ENCODE results near the gene AQP10. TPM values are rescaled to one million over a fixed set of nuclear protein-coding genes. Genes with fewer than 3 reads are reported as not detected.

Gene AQP10
- total and polyA plus RNA-seq, 9 of the 15 experiments (the other 6 are each of a cell fraction or from before 2014, with no cell fraction given) = 0.37 to 9.7 (median 1.9) TPM

DNA sequence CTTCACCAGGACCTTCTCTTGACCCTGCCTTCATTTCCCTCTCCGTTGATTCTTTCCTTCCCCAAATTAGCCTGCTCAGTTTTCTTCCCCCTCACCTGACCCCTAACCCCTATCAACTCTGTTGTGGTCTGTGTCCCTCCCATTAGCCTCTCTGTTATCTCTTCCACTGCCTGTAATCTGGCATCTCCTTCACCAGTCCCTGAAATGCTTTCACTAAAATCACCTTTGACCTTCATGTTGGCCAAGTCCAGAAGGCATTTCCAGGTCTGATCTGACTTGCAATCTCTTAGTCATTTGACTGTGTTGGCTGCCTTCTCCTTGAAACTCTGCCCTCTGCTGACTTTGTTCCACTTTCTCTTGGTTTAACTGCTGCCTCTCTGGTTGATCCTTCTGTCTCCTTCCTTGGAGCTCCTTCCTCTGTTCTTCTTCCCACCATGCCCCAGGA lies 32.6 kb downstream of the AQP10 start (continued):
- TF ChIP-seq MAZ (CRISPR knock-in tag; conservative IDR thresholded peaks at IDR 0.05 in 1 of 2, IDR thresholded peaks at IDR 0.05 in 1 of 2) (peak in 1 of 2 experiments; percentile 31; a peak in 1 of 4 replicates), KLF16 (IDR thresholded peaks at IDR 0.05) (peak; percentile 78), HNRNPLL (IDR thresholded peaks at IDR 0.05; ENCODE audit: low read depth, low read length, poor library complexity, severe bottlenecking) (no peak), TCF7 (IDR thresholded peaks at IDR 0.05; ENCODE audit: borderline replicate concordance) (peak; percentile 80; the same call in 1 of the 2 replicates), GTF2A2 (tag; IDR thresholded peaks at IDR 0.05) (no peak), ETV6 (IDR thresholded peaks at IDR 0.05; ENCODE audit: borderline replicate concordance in 1 of 2, low read depth in 2 of 2, low read length in 1 of 2) (peak in 1 of 2 experiments; percentile 73; a peak in 1 of 4 replicates), ETV6 (CRISPR knock-in tag; IDR thresholded peaks at IDR 0.05; ENCODE audit: borderline replicate concordance) (no peak), ARID2 (IDR thresholded peaks at IDR 0.05) (no peak; the same call in 1 of the 2 replicates), MTA1 (IDR thresholded peaks at IDR 0.05; ENCODE audit: borderline replicate concordance) (peak; percentile 93), LCOR (CRISPR knock-in tag; IDR thresholded peaks at IDR 0.05) (no peak), ZNF280A (IDR thresholded peaks at IDR 0.05; ENCODE audit: low read depth, partially characterized antibody) (no peak), CTCF (IDR thresholded peaks at IDR 0.05 in 2 of 3, conservative IDR thresholded peaks at IDR 0.05 in 1 of 3; ENCODE audit: insufficient read depth in 2 of 3, low read depth in 1 of 3, low read length in 3 of 3) (peak; percentile 52 to 68 (median 52)), KDM1A (IDR thresholded peaks at IDR 0.05) (peak; percentile 98), VEZF1 (CRISPR knock-in tag; IDR thresholded peaks at IDR 0.05) (0 out of 2 replicates have a peak, but pooled peaks have one; percentile 39), NBN (IDR thresholded peaks at IDR 0.05; ENCODE audit: low read depth) (peak; percentile 95), ZNF175 (CRISPR knock-in tag; IDR thresholded peaks at IDR 0.05; ENCODE audit: low read depth) (no peak), HNRNPL (IDR thresholded peaks at IDR 0.05; ENCODE audit: low read depth, low read length) (no peak), LARP7 (IDR thresholded peaks at IDR 0.05) (0 out of 2 replicates have a peak, but pooled peaks have one; percentile 80), SMAD2 (IDR thresholded peaks at IDR 0.05; ENCODE audit: low read depth, low read length) (no peak), PML (IDR thresholded peaks at IDR 0.05; ENCODE audit: low read length) (peak; percentile 48; the same call in 1 of the 2 replicates)
- TF ChIP-seq, protein P1, sequence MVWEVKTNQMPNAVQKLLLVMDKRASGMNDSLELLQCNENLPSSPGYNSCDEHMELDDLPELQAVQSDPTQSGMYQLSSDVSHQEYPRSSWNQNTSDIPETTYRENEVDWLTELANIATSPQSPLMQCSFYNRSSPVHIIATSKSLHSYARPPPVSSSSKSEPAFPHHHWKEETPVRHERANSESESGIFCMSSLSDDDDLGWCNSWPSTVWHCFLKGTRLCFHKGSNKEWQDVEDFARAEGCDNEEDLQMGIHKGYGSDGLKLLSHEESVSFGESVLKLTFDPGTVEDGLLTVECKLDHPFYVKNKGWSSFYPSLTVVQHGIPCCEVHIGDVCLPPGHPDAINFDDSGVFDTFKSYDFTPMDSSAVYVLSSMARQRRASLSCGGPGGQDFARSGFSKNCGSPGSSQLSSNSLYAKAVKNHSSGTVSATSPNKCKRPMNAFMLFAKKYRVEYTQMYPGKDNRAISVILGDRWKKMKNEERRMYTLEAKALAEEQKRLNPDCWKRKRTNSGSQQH (CRISPR knock-in tag; IDR thresholded peaks at IDR 0.05) = peak; percentile 16; the same call in 1 of the 2 replicates
- TF ChIP-seq, protein P2, sequence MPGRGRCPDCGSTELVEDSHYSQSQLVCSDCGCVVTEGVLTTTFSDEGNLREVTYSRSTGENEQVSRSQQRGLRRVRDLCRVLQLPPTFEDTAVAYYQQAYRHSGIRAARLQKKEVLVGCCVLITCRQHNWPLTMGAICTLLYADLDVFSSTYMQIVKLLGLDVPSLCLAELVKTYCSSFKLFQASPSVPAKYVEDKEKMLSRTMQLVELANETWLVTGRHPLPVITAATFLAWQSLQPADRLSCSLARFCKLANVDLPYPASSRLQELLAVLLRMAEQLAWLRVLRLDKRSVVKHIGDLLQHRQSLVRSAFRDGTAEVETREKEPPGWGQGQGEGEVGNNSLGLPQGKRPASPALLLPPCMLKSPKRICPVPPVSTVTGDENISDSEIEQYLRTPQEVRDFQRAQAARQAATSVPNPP (IDR thresholded peaks at IDR 0.05; ENCODE audit: borderline replicate concordance, insufficient read depth, insufficient read length) = no peak
